Ectodermal cell (in vitro differentiated cells): ENCODE data around the gene ATP2C2.
"Not testable (repeated sequence)": the region's sequence is repeated elsewhere in the genome, so short reads cannot be mapped to it uniquely, and the experiment has no call there.

Source experiments
- H3K27ac ChIP-seq: 2 replicates; pipeline ENCODE4 v1.7.0; 2013; ENCODE audit warnings: mild to moderate bottlenecking, low read depth, low read length; ENCODE audit not compliant: insufficient read depth, poor library complexity, severe bottlenecking
- H3K27me3 ChIP-seq: 2 replicates; pipeline ENCODE4 v1.7.0; 2013; ENCODE audit warnings: mild to moderate bottlenecking, low read length; ENCODE audit not compliant: insufficient read depth, control insufficient read depth, poor library complexity, severe bottlenecking
- H3K36me3 ChIP-seq: one replicate; pipeline ENCODE4 v1.7.0; 2013; ENCODE audit warnings: low read length; ENCODE audit not compliant: control insufficient read depth, insufficient read depth
- H3K4me1 ChIP-seq: one replicate; pipeline ENCODE4 v1.7.0; 2013; ENCODE audit warnings: low read length; ENCODE audit not compliant: control insufficient read depth, insufficient read depth
- H3K4me3 ChIP-seq: 2 replicates; pipeline ENCODE4 v1.7.0; 2013; ENCODE audit warnings: low read depth, low read length, control low read depth; ENCODE audit not compliant: insufficient read depth
- H3K9me3 ChIP-seq: 2 replicates; pipeline ENCODE4 v1.7.0; 2013; ENCODE audit warnings: mild to moderate bottlenecking, low read length, moderate library complexity; ENCODE audit not compliant: control insufficient read depth
- WGBS, 2 experiments: methylation state at CpG; one replicate each; pipeline ENCODE4 v1.1.7; 2013; ENCODE audit warnings: missing lambda C conversion rate in 2 of 2; 5-methylcytosine and 5-hydroxymethylcytosine counted together

Gene ATP2C2

GRCh38 chr16:84416407-84417321 lies 48.3 kb downstream of the ATP2C2 start:
- Histone ChIP-seq H3K9me3 (no peaks in the 10 kb centered on the region), H3K4me3 (no peak overlapping the region), H3K27me3 (no peaks in the 10 kb centered on the region), H3K4me1 (no peaks in the 10 kb centered on the region), H3K27ac (no peak overlapping the region), H3K36me3 (no peaks in the 10 kb centered on the region)
- 84% methylated on average over 20 of the region's 20 CpGs for WGBS, 2 experiments

GRCh38 chr16:84418056-84418849 lies 49.9 kb downstream of the ATP2C2 start:
- H3K27ac ChIP-seq, result no peak overlapping the region
- WGBS, 2 experiments, result 94 to 95% methylated on average over 25 of the region's 25 CpGs
- no peaks in the 10 kb centered on the region for H3K27me3 ChIP-seq
- no peaks in the 10 kb centered on the region for H3K9me3 ChIP-seq
- H3K36me3 ChIP-seq, result no peaks in the 10 kb centered on the region
- no peak overlapping the region for H3K4me3 ChIP-seq
- H3K4me1 ChIP-seq, result no peaks in the 10 kb centered on the region

- Histone ChIP-seq H3K36me3 (no peaks in the 10 kb centered on the region), H3K9me3 (no peaks in the 10 kb centered on the region), H3K27ac (no peak overlapping the region), H3K27me3 (no peaks in the 10 kb centered on the region), H3K4me3 (no peak overlapping the region), H3K4me1 (no peaks in the 10 kb centered on the region)
- WGBS, 2 experiments, result 91 to 92% methylated on average over 8 of the region's 8 CpGs
Observed at GRCh38 chr16:84419730-84420129, 51.4 kb downstream of the ATP2C2 start.

GRCh38 chr16:84420556-84420955 lies 52.2 kb downstream of the ATP2C2 start:
- H3K36me3 ChIP-seq, H3K4me1 ChIP-seq: not testable (repeated sequence)
- 81 to 88% methylated on average over 6 of the region's 6 CpGs for WGBS, 2 experiments

GRCh38 chr16:84421081-84421937 lies 53.0 kb downstream of the ATP2C2 start:
- Histone ChIP-seq H3K9me3 (no peaks in the 10 kb centered on the region), H3K4me1 (no peaks in the 10 kb centered on the region), H3K4me3 (no peak overlapping the region), H3K36me3 (no peaks in the 10 kb centered on the region), H3K27ac (no peak overlapping the region), H3K27me3 (no peaks in the 10 kb centered on the region)
- 95 to 96% methylated on average over 19 to 21 of the region's 21 CpGs for whole genome bisulfite sequencing, 2 experiments

More at GRCh38 chr16:84420556-84420955, 52.2 kb downstream of the ATP2C2 start:
- not testable (repeated sequence) for H3K27me3 ChIP-seq, H3K4me3 ChIP-seq, H3K27ac ChIP-seq, H3K9me3 ChIP-seq

- WGBS, 2 experiments, result 68 to 70% methylated on average over 4 of the region's 4 CpGs
- H3K36me3 ChIP-seq, result no peaks in the 10 kb centered on the region
- H3K4me3 ChIP-seq, result no peak overlapping the region
- H3K27ac ChIP-seq, result no peak overlapping the region
- H3K4me1 ChIP-seq, result no peaks in the 10 kb centered on the region
- H3K27me3 ChIP-seq, result no peaks in the 10 kb centered on the region
- no peaks in the 10 kb centered on the region for H3K9me3 ChIP-seq
Observed at GRCh38 chr16:84421938-84422220, 53.5 kb downstream of the ATP2C2 start.

- Histone ChIP-seq H3K4me3 (no peak overlapping the region), H3K27me3 (no peaks in the 10 kb centered on the region), H3K27ac (no peak overlapping the region), H3K36me3 (no peaks in the 10 kb centered on the region), H3K4me1 (no peaks in the 10 kb centered on the region), H3K9me3 (no peaks in the 10 kb centered on the region)
- 95% methylated on average over 4 of the region's 4 CpGs for WGBS, 2 experiments
Observed at GRCh38 chr16:84423416-84423837, 55.1 kb downstream of the ATP2C2 start.

GRCh38 chr16:84425696-84426095 lies 57.4 kb downstream of the ATP2C2 start:
- Histone ChIP-seq H3K27me3 (no peaks in the 10 kb centered on the region), H3K4me1 (no peaks in the 10 kb centered on the region), H3K36me3 (no peaks in the 10 kb centered on the region), H3K9me3 (no peaks in the 10 kb centered on the region), H3K27ac (no peak overlapping the region), H3K4me3 (no peak overlapping the region)
- 95 to 97% methylated on average over 9 of the region's 9 CpGs for WGBS, 2 experiments

- Histone ChIP-seq H3K27ac (no peak overlapping the region), H3K27me3 (no peaks in the 10 kb centered on the region), H3K9me3 (no peaks in the 10 kb centered on the region), H3K4me1 (no peaks in the 10 kb centered on the region), H3K36me3 (no peaks in the 10 kb centered on the region), H3K4me3 (no peak overlapping the region)
- WGBS, 2 experiments, result 91 to 93% methylated on average over 12 of the region's 12 CpGs
Observed at GRCh38 chr16:84426804-84427203, 58.5 kb downstream of the ATP2C2 start.

GRCh38 chr16:84427553-84427952 lies 59.2 kb downstream of the ATP2C2 start:
- Histone ChIP-seq H3K36me3 (no peaks in the 10 kb centered on the region), H3K4me3 (no peak overlapping the region), H3K9me3 (no peaks in the 10 kb centered on the region), H3K27me3 (no peaks in the 10 kb centered on the region), H3K27ac (no peak overlapping the region), H3K4me1 (no peaks in the 10 kb centered on the region)
- WGBS, 2 experiments, result 78 to 91% methylated on average over 5 to 6 of the region's 8 CpGs
